Caco-2 (cell line): ENCODE data around the gene MORN1. TPM values are rescaled to one million over a fixed set of nuclear protein-coding genes. Genes with fewer than 3 reads are reported as not detected.

Source experiments
- BruUV-seq: library from RNA; stranded (reverse); fragments of 400-500 nt; replicated peaks from 2 replicates; lab custom pipeline; 2021; lab: Mats Ljungman, UMichigan
- CTCF ChIA-PET: fragments of 300-600 bp; sonication (Branson Sonifier 250); formaldehyde crosslinking; loops from one replicate; lab custom pipeline; 2022; ENCODE audit warnings: antibody characterized with exemption; lab: Charles Lee
- POLR2A ChIA-PET: fragments of 300-600 bp; sonication (Branson Sonifier 250); formaldehyde crosslinking; loops from one replicate; lab custom pipeline; 2022; ENCODE audit warnings: antibody characterized with exemption; lab: Charles Lee
- DNase-seq, 2 experiments: peaks; one replicate each; pipeline versions ENCODE4 v3.0.0 to v3.0.0-alpha.2; 2020 to 2022
- H3K27me3 ChIP-seq: replicated peaks from 2 replicates; pipeline ENCODE4 v1.6.0; 2011; ENCODE audit warnings: low read length; ENCODE audit not compliant: control insufficient read depth, insufficient read depth
- H3K36me3 ChIP-seq: 2 replicates; pipeline ENCODE4 v1.5.1; 2011; ENCODE audit warnings: low read length; ENCODE audit not compliant: control insufficient read depth, insufficient read depth
- H3K4me1 ChIP-seq: fragments of 250-450 bp; sonication (Bioruptor Pico); 2 replicates; pipeline ENCODE4 v1.5.1; 2020; ENCODE audit warnings: mild to moderate bottlenecking
- H3K4me3 ChIP-seq: 2 replicates; pipeline ENCODE4 v1.5.1; 2011; ENCODE audit warnings: low read depth, mild to moderate bottlenecking, control low read depth, low read length
- H3K9me3 ChIP-seq: fragments of 250-450 bp; sonication (Bioruptor Pico); 2 replicates; pipeline ENCODE4 v1.5.1; 2020; ENCODE audit warnings: mild to moderate bottlenecking, moderate library complexity
- H3K27ac Mint-ChIP-seq: one replicate; pipeline ENCODE4 v1.8.0; 2022; ENCODE audit warnings: mixed read lengths; ENCODE audit not compliant: unreplicated experiment
- H3K27me3 Mint-ChIP-seq: one replicate; pipeline ENCODE4 v1.8.0; 2022; ENCODE audit warnings: mixed read lengths; ENCODE audit not compliant: insufficient read depth, unreplicated experiment
- H3K36me3 Mint-ChIP-seq: one replicate; pipeline ENCODE4 v1.8.0; 2022; ENCODE audit warnings: mild to moderate bottlenecking, mixed read lengths; ENCODE audit not compliant: insufficient read depth, unreplicated experiment
- H3K4me1 Mint-ChIP-seq: one replicate; pipeline ENCODE4 v1.8.0; 2022; ENCODE audit warnings: low read depth, mixed read lengths; ENCODE audit not compliant: unreplicated experiment
- H3K4me3 Mint-ChIP-seq: one replicate; pipeline ENCODE4 v1.8.0; 2022; ENCODE audit warnings: mild to moderate bottlenecking, moderate library complexity, mixed read lengths; ENCODE audit not compliant: unreplicated experiment
- H3K9me3 Mint-ChIP-seq: one replicate; pipeline ENCODE4 v1.8.0; 2022; ENCODE audit warnings: mixed read lengths; ENCODE audit not compliant: unreplicated experiment
- intact Hi-C: fragments of 100-400 bp; cut with micrococcal nuclease; formaldehyde crosslinking; loops from one replicate; pipeline ENCODE4 v1.10.0; 2022; ENCODE audit not compliant: unreplicated experiment
- total RNA-seq: library from RNA; stranded (reverse); gene quantifications from 2 replicates; pipeline ENCODE4 v1.2.3, GENCODE V29; 2022
- TF ChIP-seq, protein P1 (sequence below), 2 experiments: fragments of 200-600 bp in 1 of 2; IDR thresholded peaks; 1 replicate in 1 of 2; 2 replicates in 1 of 2; pipeline versions ENCODE4 v1.5.1 to v1.8.0; 2011 to 2022; ENCODE audit warnings: antibody characterized with exemption in 1 of 2, control low read depth in 1 of 2, inconsistent platforms in 1 of 2, low read depth in 1 of 2, low read length in 1 of 2, mild to moderate bottlenecking in 1 of 2, moderate library complexity in 1 of 2; ENCODE audit not compliant: insufficient read depth in 1 of 2, severe bottlenecking in 1 of 2, unreplicated experiment in 1 of 2

MORN1 gene
- total RNA-seq, 1 experiment from 2014 or later = 8.6 TPM

DNA sequence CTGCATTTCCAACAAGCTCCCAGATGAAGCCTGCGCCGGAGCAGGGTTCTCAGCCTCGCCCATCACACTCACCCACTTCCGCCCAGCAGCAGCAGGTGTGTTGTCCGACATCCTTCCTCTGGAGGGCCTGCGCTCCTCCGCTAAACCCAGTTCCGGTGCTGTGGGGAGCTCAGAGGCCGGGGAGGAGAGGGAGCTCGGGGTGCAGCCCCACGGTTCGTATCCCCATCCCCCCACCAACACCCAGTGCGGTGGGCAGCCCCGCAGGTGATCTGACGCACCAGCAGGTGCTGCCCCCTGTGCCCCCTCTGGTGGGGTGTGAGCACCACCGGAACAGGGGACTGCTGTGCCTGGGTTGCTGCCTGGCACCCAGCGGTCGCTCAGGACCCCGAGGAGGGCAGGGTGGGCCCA, 24.5 kb upstream of the MORN1 start:
- H3K4me1 ChIP-seq = no peaks in the 10 kb centered on the region; the same call in 1 of the 2 replicates
- BruUV-seq = no TSS peak
- DNase-seq = no peak
- H3K27me3 ChIP-seq = no peaks in the 10 kb centered on the region
- TF ChIP-seq, protein P1, sequence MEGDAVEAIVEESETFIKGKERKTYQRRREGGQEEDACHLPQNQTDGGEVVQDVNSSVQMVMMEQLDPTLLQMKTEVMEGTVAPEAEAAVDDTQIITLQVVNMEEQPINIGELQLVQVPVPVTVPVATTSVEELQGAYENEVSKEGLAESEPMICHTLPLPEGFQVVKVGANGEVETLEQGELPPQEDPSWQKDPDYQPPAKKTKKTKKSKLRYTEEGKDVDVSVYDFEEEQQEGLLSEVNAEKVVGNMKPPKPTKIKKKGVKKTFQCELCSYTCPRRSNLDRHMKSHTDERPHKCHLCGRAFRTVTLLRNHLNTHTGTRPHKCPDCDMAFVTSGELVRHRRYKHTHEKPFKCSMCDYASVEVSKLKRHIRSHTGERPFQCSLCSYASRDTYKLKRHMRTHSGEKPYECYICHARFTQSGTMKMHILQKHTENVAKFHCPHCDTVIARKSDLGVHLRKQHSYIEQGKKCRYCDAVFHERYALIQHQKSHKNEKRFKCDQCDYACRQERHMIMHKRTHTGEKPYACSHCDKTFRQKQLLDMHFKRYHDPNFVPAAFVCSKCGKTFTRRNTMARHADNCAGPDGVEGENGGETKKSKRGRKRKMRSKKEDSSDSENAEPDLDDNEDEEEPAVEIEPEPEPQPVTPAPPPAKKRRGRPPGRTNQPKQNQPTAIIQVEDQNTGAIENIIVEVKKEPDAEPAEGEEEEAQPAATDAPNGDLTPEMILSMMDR (IDR thresholded peaks at IDR 0.05; ENCODE audit: insufficient read depth in 1 of 2, low read depth in 1 of 2, low read length in 1 of 2, severe bottlenecking in 1 of 2, unreplicated experiment in 1 of 2) = no peak
- Mint-ChIP-seq H3K36me3 (peaks cover 23% of the 10 kb centered on the region), H3K4me3 (peak overlapping the region; percentile 24), H3K27ac (no peak overlapping the region), H3K4me1 (peaks cover 5% of the 10 kb centered on the region), H3K27me3 (peaks cover 12% of the 10 kb centered on the region), H3K9me3 (no peaks in the 10 kb centered on the region)
- POLR2A ChIA-PET = no interaction called here
- no peaks in the 10 kb centered on the region for H3K36me3 ChIP-seq
- no peaks in the 10 kb centered on the region for H3K9me3 ChIP-seq
- no peak overlapping the region for H3K4me3 ChIP-seq
- intact Hi-C loops = no loop called here
- CTCF ChIA-PET = no interaction called here

DNA sequence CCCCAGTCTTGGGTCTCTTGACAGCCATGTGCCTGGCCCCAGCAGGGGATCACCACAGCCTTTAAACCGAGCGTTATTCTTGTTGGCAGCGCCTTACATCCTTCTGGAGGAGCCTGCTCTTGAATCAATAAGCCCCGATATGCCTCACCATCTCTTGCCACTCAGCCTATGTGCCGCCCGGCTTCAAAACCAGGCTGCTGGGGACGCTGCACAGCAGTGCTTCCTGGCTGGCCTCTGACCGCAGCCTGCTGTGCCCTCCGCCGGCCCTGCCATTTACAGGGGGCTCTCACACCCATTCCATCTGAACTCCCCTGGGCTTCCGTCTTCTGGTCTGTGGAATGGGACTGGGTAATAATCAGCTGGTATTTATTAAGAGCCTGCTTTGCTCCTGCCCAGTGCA, 24.0 kb upstream of the MORN1 start:
- no peaks in the 10 kb centered on the region for H3K36me3 ChIP-seq
- no peaks in the 10 kb centered on the region; the same call in 1 of the 2 replicates for H3K4me1 ChIP-seq
- Mint-ChIP-seq H3K27me3 (peaks cover 12% of the 10 kb centered on the region), H3K27ac (no peak overlapping the region), H3K36me3 (peaks cover 27% of the 10 kb centered on the region), H3K9me3 (no peaks in the 10 kb centered on the region), H3K4me1 (peaks cover 5% of the 10 kb centered on the region), H3K4me3 (peak overlapping the region; percentile 24)
- CTCF ChIA-PET = interaction anchor here (0.7 kb wide), 1 partner anchor 1038 kb away, joined by 4 read pairs; no protein-coding TSS in a partner anchor
- DNase-seq = no peak
- H3K9me3 ChIP-seq = no peaks in the 10 kb centered on the region
- TF ChIP-seq, protein P1 (IDR thresholded peaks at IDR 0.05; ENCODE audit: insufficient read depth in 1 of 2, low read depth in 1 of 2, low read length in 1 of 2, severe bottlenecking in 1 of 2, unreplicated experiment in 1 of 2) = no peak
- POLR2A ChIA-PET = no interaction called here
- H3K4me3 ChIP-seq = no peak overlapping the region
- intact Hi-C loops = no loop called here
- H3K27me3 ChIP-seq = no peaks in the 10 kb centered on the region
- BruUV-seq = no TSS peak

DNA sequence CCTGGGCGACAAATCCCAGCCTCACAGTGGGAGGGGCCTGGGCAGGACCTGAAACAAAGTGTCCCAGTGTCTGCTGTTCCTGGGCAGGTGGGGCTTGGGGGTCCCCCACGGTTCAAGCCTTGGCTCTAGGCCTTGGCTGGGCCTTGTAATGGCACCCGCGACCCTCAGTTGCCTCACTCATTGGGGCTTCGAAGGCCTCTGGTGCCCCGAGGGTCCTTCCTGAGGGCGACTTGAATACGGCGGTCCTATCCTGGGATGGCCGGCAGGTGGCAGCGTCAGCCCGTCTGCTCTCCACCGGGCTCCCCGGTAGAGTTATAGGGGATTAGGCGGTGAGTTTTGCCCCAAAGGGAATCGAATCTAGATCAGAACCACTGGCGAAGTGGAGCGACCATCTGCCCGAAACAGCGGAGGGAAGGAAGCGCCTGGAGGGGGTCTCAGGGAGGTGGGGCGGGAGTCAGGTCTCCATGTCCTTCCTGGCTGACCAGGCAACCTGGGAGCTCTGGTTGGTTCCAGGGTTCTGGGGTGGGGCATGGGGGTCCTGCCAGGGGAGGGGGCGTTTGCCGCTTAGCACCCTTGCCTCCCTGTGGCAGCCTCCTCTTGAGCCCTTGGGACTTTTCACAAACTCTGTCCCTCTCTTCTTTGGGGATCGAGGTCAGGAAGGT, 23.1 kb upstream of the MORN1 start:
- no peaks in the 10 kb centered on the region for H3K9me3 ChIP-seq
- intact Hi-C loops = loop anchor here (1.0 kb wide), 1 partner anchor 134 kb away; no protein-coding TSS in a partner anchor
- H3K36me3 ChIP-seq = no peaks in the 10 kb centered on the region
- Mint-ChIP-seq H3K4me1 (peaks cover 5% of the 10 kb centered on the region), H3K9me3 (no peaks in the 10 kb centered on the region), H3K27ac (peak overlapping the region; percentile 83), H3K36me3 (peaks cover 27% of the 10 kb centered on the region), H3K4me3 (peak overlapping the region; percentile 85), H3K27me3 (peaks cover 12% of the 10 kb centered on the region)
- TF ChIP-seq, protein P1 (IDR thresholded peaks at IDR 0.05; ENCODE audit: insufficient read depth in 1 of 2, low read depth in 1 of 2, low read length in 1 of 2, severe bottlenecking in 1 of 2, unreplicated experiment in 1 of 2) = peak; percentile 80 to 90
- peak overlapping the region; percentile 84 for H3K4me3 ChIP-seq
- ChIA-PET POLR2A (no interaction called here), CTCF (interaction anchor here (0.6 to 1.0 kb wide), 4 partner anchors 92 to 1039 kb away, joined by 3 to 4 read pairs (median 4); no protein-coding TSS in a partner anchor)
- H3K27me3 ChIP-seq = no peaks in the 10 kb centered on the region
- peak; percentile 74 to 75 for DNase-seq
- H3K4me1 ChIP-seq = no peaks in the 10 kb centered on the region; the same call in 1 of the 2 replicates
- BruUV-seq = no TSS peak
